Activated CD4-positive, alpha-beta T cell treated with anti-CD3 and anti-CD28 coated beads, Interleukin-2, amount 50 U/mL, for 24 hours (primary cell): ENCODE results near the gene CREBRF.
"Not testable (repeated sequence)": the region's sequence is repeated elsewhere in the genome, so short reads cannot be mapped to it uniquely, and the experiment has no call there.

Experiments
- DNase-seq, 2 donors: peaks; one replicate each; pipeline ENCODE4 v3.0.0-alpha.2; 2020; ENCODE audit warnings: low read depth in 1 of 2, low spot score in 1 of 2

The CREBRF gene

GRCh38 chr5:173035904-173036707, 20.0 kb upstream of the CREBRF start:
- peak in 1 of 2 donors; percentile 12 for DNase-seq

GRCh38 chr5:173039188-173039587, 17.0 kb upstream of the CREBRF start:
- no peak for DNase-seq

GRCh38 chr5:173039964-173040363, 16.2 kb upstream of the CREBRF start:
- DNase-seq, result no peak

DNA sequence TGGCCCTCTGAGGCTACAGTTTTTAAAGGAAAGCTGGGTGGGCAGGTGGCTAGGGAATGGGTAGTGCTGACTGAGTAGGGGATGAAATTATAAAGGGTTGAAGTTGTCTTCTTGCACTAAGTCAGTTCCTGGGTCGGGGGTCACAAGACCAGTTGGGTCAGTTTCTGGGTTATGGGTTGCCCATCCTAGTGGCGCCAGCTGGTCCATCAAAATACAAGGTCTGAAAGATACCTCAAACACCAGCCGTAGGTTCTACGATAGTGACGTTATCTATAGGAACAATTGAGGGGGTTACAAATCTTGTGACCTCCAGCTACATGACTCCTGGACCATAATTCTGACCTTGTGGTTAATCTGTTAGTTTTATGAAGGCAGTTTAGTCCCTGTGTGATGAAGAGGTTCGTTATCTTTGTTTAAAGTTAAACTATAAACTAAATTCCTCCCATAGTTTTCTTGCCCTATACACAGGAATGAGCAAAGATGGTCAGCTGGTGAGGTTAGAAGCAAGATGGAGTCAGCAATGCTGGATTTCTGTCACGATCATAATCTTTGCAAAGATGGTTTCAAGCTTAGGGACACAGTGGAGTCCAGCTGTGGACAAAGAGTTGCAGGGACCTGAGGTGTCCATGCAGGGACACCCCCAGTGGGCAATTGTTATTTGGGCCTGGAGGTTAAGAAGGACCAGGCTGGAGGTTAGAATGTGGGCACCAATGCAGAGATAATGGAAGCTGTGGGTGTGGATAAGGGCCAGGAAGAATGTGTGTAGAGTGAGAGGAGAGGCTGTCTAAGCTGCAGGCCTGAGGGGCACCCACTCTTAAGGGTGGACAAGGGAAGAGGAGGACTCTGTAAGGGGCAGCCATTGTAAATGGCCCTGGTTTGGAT, 14.0 kb upstream of the CREBRF start:
- no peak for DNase-seq

DNA sequence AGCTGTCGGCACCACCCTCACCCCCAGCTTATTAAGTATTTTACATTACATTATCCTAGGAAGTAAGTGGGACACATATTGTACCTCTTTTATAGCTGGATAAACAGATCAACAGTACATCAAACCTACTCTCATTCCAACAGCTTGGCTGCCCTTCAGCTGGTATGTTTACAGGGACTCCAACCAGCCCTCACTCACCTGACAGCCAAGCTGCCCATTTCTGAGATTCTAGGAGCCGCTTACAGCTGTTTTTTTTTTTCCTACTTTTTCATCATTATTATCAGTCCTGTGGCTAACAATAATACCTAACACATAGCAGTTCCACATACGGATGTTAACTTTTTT, 13.4 kb upstream of the CREBRF start:
- DNase-seq, result no peak

DNA sequence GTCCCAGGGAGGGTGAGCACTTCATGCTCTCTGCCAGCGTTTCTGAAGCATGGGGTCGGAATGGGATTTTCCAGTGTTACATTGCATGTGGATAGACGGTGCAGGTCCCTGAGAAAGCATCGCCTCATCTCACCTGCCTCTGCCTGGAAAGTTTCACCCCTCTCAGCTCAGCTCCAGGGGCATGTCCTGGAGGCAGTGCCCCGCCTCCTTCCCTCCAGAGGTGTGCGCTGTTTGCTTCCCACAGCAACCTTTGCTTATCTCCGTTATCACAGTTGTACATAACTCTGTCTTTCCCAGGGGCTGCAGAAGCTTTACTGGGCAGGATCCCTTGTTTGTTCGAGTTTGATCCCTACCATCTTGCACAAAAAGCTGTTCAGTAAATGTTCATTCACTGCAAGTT, 10.7 kb upstream of the CREBRF start:
- DNase-seq, result no peak

- DNase-seq, result not testable (repeated sequence)
These were observed 8.9 kb upstream of the CREBRF start for GRCh38 chr5:173047096-173047837.

- DNase-seq, result no peak
These were observed 8.4 kb upstream of the CREBRF start for GRCh38 chr5:173047838-173048105.

DNA sequence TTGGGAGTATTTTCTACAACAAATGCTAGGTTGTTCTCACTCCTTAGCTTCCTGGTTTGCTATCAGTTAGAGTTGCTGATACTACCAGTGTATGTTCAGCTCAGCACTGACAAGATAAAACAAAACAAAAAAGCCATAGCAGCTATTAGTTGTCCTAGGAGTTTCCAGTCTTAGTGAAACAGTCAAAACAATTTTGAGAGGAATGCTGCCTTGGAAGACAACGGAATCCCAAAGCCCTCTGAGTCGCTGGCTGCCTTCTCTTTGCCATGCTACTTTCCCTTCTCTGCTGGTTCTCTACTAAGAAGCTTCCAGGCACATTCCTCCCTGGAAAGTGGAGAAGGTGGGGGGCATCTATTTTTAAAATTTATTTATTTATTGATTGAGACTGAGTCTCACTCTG, 5.4 kb upstream of the CREBRF start:
- no peak for DNase-seq

- DNase-seq, result no peak
These were observed 4.4 kb upstream of the CREBRF start for GRCh38 chr5:173051746-173052145.

GRCh38 chr5:173053041-173053440, 3.1 kb upstream of the CREBRF start:
- no peak for DNase-seq

DNA sequence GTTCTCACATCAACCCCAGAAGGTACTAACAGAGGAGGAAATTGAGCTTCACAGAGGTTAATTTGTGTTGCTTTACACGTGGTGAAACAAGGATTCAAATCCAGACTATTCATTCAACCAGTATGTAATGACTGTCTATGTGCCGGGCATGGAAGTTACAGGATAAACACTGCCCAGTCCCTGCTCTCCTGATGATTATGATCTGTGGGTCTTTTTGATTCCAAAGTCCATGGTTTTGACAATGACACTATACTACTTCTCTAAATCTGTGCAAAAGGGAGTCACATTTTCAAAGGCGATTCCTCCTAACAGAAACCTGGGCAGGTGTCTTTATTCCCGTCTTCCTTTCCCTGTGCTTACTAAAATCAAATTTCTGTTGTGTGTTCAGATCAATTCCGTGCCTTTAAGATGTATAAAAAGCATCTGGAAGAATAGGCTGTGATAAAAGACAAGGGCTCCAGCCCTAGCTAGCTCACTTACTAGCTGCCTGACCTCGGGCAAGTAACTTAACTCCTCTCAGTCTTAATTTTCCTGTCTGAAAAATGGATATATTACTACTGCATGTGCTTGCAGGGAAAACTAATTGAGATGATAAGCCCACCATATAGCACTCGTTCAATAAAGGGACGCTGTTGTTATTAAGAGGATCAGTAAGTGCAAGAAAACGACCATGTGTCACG, 970 bp upstream of the CREBRF start:
- DNase-seq, result no peak

DNA sequence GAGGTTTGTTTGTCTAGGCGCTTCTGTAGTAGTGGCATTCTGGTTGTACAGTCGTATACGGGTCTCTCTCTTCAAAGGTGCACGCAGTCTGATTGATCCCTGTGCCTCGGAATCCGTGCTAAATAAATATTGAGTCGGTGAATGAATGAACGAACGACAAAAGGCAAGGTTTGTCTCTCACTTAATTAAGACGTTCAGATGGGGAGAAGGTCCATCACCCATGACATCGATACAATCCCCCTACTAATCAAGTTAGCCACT, 500 bp upstream of the CREBRF start:
- peak in 1 of 2 donors; percentile 6 for DNase-seq

DNA sequence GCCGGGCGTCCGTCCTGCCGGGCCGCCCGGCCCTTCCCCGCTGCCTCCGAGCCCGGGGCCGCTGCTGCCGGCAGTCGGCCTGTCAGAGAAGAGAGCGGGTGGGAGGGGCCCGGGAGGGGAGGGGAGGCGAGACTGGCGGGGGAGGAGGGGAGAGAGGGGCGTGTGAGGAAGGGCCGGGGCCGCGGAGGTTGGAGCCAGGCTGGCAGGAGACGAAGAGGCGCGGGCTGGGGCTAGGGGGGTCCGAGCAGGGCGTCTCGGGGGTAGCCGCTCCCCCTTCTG, 570 bp downstream of the CREBRF start:
- DNase-seq, result no peak

- peak; percentile 96 to 98 for DNase-seq
These were observed 1.1 kb downstream of the CREBRF start for GRCh38 chr5:173057062-173057924.

- no peak for DNase-seq
These were observed 6.0 kb downstream of the CREBRF start for GRCh38 chr5:173062141-173062540.

DNA sequence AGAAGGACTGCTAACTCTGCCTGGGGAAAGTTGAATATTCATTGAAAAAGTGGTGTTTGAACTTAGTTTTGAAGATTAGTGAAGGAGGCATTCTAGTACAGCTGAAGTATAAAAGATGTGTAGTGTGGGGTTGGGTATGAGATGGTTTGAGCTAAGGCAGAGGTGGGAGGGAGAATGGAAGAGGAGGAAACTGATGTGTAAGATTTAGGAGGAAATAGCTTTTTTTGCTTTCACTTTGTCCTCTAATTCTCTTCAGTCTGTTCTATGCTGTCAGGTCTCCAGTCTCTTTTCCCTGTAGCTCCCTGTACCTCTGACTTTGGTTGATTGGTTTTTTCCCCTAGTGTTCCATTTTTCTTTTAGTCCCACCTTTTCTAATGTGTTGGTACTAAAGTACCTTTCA, 9.0 kb downstream of the CREBRF start:
- DNase-seq, result no peak

DNA sequence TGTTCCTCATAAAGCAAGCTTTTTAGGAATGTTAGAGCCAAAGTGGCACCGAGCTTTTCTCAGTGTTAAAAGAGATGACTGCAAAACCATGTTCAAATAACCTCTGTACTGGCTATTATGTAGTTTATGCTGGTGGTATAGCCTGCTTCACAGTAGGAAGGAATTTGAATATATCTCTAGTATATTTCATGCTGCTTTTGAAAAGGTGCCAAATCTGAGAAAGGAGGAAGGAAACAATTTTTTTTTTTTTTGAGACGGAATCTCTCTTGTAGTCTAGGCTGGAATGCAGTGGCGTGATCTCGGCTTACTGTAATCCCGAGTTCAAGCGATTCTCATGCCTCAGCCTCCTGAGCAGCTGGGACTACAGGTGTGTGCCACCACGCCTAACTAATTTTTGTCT, 13.5 kb downstream of the CREBRF start:
- DNase-seq, result no peak

- DNase-seq, result no peak
These were observed 19.1 kb downstream of the CREBRF start for GRCh38 chr5:173075137-173075843.

DNA sequence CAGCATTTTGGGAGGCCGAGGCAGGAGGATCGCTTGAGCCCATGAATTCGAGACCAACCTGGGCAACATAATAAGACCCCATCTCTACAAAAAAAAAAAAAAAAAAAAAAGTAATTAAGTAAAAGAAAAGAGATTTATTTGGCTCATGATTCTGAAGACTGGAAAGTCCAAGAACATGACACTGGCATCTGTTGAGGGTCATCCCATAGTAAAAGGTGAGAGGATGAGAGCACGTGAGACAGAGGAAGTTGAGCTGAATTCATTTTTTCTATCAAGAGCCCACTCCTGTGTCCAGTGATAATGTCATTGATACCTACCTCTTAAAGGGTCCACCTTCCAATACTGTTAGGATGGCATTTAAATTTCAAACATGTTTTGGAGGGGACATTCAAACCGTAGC, 19.8 kb downstream of the CREBRF start:
- no peak for DNase-seq
